Hematopoietic multipotent progenitor cell treated with erythropoietin and hydrocortisone succinate and interleukin-3 and kit ligand, for 6 days (in vitro differentiated cells): ENCODE results near the gene AGPAT3.

Experiments
- DNase-seq: peaks from one replicate; pipeline ENCODE4 v3.0.0-alpha.2; 2015

AGPAT3 gene

DNA sequence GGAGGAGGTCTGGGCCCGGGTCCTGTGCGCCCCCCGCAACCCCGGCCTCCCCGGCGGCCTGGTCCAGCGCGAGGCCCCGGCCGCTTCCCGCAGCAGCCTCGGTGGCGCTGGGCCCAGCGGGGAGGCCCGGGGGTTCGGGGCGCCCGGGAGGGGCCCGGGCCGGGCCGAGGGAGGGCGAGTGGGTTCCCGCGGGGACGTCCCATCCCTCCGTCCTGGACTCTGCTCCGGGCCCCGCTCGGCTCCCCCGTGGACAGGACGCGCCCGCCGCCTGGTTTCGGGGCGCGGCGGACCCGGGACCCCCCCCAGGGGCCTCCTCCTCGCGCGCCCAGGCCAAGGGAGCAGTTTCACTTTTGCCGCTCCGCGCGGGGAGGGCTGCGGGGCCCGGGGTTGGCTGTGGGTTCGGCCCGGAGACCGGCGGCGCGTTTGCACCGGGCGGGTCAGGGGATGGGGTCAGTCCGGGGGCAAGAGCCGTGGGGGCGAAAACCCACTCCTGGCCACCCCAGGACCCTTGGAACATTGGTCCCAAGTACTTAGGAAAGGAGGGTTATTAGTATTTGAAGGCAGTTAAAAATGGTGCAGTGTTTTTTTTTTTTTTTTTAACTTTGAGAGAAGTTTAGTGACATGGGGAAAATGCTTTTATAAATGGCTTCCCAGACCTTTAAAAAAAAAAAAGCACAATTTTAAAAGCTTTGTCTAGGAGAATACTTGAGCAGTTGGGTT, 677 bp downstream of the AGPAT3 start:
- DNase-seq = peak; percentile 62

DNA sequence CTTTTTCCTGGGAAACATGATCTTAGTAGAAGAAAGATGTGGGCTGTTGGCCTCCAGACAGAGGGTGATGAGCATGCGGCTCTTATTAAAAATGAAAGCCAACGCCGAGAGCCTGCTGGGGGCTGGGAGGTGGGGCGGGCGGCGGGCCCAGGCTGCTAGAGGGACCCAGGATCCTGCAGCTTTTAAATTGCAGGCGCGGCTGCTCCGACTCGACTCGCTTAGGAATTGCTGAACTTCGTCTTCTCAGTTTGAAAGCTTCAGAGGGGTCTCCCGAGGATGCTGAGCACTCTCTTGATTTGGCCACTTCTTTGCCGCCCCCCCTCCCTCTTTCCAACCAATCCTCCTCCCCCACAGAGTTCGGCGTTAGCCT, 1.2 kb downstream of the AGPAT3 start:
- peak; percentile 69 for DNase-seq

DNA sequence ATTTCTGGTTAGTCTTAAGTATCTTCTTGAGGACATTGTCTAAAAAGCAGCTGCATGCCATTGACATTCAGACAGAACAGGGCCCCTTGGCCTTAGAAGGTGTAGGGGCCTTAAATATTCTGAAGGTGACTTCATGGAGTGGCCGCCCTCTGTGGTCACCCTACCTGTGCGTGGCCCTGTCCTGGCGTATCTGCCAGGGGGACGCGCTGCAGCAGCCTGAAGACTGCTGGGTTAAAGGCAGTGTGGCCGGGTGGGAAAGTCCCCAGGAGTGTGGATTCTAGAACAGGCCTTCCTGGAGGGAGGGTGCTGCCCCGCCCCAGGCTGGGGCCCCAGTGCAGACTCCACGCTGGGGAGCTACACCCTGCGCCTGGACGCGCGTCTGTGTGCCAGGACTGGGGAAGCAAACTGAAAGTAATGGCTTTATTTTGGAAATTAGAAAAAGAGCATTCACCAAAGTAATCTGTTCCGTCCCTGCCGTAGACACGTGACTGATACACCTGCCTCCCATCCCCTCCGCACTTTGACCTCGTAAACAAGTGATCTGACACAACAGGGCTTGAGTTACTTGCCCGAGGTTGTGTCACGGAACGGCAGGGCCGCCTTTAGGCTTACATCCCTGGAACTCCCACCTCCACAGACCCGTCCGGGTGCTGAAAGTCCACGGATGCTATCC, 1.8 kb downstream of the AGPAT3 start:
- DNase-seq = peak; percentile 36

DNA sequence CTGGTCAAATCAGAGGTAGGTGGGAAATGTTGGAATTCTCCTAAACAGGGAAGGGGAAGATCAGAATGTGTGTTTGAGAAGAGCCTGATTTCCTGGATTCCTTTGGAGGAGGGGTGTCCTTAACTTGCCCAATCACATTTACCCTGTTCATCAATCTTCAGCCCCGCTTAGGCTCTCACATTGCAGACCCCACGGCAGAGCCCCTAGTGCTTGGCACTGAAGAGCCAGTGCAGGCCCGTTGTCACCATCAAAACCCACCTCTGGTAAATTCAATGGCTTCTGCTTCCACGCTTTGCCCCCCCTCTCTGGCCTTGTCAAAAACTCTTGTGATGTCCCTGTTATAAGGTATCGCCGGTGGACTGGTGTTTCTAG, 2.3 kb downstream of the AGPAT3 start:
- no peak for DNase-seq

DNA sequence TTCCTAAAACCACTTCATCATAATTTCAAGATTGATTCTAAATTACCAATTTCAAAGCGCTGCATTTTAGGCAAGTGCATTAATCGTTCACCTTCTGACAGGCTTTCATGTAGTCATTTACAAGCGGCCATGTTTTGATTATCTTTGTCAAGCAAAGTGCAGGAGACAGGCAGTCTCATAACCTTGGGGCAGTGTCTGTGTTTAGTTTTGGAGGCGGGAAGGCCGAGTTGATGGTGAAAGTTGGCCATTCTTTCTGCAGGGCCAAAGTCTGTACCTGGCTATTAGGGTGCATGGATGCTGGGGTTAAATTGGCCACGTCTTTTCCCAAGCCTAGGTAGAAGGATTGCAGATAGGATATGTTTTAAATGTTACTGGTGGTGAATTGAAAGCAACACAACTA, 2.9 kb downstream of the AGPAT3 start:
- no peak for DNase-seq

DNA sequence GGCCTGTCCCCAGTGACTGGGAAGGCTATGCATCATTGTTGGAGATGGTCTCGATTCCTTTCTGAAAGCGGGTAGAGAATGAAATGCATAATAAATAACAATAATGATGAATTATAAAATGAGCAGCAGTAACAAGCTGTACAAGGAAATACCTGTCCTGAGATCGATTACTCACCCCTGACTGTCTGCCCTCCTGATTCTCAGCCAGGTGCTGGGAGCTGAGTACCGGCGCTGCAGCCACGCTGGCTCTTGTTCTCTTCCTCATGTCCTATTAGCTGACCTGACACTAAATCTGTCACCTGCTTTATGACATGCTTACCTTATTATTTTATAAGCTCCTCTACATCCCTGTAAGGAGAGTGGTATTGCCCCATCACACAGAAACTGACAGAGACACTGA, 3.4 kb downstream of the AGPAT3 start:
- no peak for DNase-seq

DNA sequence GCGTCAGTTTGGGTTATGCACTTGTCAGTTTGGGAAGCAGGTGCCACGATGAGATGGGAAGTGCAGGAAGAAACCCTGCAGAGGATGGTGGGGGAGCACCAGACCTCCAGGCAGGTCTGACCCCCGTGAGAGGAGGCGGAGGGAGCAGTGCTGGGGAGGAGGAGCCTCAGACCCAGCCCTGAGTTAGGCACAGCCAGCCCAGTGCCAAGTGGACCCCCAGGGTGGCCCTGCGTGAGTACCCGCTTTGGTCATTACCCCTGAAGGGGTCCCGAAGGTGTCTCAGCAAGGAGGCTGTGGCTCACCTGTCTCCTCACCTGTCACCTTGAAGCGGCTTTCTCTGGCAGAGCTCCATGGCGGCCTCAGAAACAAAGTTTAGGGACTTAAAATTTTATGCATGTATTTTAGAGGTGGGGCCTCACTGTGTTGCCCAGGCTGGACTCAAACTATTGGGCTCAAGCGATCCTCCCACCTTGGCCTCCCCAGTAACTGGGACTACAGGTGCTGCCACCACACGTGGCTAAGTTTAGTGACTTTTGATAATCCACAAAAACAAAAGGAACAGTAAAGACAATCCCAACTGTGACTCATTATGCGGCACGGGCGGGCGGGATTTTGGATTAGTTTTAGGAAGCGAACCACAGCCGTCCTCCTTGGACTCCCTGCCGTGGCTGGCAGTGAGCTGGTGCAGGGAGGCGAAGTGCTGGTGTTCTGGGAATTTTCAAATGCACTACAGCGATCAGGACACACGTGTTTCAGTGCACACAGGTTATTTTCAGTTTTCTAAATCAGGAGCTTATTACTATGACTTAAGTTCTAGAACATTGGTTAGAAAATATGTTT, 4.7 kb downstream of the AGPAT3 start:
- no peak for DNase-seq

DNA sequence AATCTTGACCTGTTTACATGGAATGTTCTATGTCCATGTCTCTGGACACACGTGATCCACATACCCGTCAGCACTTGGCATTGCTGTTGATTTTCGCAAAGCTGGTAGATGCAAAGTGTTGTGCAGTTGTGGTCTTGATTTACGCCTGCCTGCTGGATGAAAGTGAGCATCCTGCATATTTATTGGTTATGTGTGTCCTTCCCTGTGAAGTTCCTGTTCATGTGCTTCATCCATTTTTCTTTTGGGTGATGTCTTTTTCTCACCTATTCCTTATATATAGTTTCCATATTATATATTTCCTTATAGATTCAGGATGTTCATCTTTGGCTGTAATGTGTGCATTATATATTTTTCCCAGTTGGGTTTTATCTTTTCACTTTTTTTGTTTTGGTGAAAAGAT, 6.5 kb downstream of the AGPAT3 start:
- no peak for DNase-seq

DNA sequence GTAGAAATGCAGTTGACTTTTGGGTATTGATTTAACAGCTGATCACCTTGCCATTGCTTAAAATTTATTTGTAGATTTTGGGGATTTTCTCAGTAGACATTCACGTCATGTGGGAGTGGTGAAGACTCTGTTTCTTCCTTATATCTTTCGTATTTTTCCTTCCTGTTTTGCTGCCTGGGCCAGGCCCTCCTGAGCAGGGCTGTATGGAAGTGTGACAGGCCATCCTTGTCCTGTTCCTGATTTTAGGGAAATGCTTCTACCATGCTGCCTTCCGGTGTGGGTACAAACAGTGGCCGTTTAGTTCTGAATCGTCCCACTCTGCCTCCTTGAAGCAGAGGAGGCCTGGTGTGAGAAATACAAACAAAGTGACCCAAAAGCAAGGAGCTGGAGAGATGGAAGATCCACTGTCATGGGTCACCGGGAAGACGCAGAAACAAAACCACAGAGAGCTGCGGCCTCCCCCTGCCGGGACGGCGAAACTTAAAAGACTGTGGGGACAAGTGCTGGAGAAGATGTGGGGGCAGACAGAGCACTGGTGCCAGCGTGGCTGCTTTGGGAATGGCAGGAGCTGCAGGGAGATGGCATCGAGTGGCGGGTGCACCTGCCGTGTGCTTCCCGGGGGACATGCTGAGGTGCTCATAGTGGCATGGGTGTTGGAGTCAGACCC, 7.6 kb downstream of the AGPAT3 start:
- DNase-seq = no peak

DNA sequence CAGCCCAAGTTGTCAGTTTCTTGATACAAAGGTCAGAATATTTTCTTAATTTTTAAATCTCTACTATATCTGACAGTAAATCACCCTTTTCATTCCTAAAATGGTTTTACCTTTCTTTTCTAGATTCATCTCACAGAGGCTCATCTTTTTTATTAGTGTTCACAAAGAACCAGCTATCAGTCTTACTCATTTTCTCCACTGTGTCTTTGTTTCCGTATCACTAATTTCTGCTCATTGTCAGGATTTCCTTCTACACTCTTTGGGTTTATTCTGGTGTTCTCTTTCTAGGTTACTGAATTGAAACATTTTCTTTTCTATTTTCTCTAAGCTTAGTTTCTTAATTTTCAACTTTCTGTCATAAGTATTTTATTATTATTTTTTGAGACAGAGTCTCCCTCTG, 8.7 kb downstream of the AGPAT3 start:
- DNase-seq = no peak

DNA sequence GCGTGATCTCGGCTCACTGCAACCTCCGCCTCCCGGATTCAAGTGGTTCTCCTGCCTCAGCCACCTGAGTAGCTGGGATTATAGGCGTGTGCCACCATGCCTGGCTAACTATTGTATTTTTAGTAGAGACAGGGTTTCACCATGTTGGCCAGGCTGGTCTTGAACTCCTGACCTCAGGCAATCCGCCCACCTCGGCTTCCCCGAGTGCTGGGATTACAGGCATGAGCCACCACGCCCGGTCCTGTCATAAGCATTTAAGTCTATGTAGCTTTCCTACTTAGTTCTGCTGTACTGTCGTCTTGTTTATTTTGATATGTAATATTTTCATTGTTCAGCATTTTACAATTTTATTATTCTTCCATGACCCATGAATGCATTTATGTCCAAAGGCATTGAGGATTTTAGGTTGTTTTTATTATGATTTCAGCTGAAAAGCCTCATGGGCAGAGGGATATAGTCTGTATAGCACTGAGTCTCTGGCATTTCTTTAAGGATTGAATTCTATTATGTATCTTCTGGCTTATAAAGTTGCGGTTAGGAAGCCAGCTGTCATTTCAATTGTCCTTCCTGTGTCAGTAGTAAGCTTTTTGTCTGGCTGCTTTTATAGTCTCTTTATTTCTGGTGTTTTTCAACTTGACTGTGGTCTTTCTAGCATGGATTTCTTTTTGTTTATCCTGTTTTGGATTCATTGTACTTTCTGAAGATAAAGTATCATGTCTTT, 9.2 kb downstream of the AGPAT3 start:
- no peak for DNase-seq

DNA sequence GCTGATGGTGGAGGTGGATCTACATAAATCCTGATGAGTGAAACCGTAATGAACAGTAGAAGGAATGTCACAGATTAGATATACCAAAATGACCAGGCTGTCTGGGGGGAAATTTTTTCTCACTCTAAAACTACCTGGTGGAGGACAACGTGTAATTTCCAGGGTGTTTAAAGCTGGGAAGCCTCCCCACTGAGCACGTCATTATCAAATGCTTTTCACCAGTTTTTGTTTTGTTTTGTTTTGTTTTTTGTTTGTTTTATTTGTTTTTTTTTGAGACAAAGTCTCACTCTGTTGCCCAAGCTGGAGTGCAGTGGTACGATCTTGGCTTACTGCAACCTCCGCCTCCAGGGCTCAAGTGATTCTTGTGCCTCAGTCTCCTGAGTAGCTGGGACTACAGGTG, 11.6 kb downstream of the AGPAT3 start:
- no peak for DNase-seq

DNA sequence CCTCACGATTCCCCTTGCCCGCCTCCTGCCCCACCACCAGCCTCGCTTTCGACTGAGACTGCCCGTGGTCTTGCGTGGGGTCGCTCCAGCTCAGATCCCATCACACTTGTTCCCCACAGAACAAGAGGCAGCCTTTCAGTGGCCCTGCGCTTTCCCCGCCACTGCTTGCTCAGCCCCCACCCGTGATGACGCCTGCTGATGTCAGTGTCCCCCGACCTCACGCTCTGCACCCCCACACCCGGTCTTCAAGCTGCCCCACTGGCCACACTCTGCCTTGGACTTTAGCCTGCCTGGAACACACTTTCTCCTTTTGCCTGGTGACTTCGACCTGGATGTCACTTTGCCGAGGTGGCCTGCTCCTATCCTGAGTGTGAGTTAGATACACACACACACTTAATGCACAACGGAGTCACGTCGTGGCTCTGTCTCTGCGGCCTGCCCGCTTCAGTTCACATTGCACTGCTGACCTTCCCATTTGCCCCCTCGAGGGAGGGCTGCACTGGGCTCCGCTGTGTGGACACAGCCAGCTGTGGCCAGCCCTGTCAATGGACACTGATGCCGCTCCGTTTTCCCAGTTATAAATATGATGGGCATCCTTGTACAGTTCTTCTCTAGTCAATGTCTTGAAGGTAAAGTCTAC, 13.0 kb downstream of the AGPAT3 start:
- no peak for DNase-seq

DNA sequence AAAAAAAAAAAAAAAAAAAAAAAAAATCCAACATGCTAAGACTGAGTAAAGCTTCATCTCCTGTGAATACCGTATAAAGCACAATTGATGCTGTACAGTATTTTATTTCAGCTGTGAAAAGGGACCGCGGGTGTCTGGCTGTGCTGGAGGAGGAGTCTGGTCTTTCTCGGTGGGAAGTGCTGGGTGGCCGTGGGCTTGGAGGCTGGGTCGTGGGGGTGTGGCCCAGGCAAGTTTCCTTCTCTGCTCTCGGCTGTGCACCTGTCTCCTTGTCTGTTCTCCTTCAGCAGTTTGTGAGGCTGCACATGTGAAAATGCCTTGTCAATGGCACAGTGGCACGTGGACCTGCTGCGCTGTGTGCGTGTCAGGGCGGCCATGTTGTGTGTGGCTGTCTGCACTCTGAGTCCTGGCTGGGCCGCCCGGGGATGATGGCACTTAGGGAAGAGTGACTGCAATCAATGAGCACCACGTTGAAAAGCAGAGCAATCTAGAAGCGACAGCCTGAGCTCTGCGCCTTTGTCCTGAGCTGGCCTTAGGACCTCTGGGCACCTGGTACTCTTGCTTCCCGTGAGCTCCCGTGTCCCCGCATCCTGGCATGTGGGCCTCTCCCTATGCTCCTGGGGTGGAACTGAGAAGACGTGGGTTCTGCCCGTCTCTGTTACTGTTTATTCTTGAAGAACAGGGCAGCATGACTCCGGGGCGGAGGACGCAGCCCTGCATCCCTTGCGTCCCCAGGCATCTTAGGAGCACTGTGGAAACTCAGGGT, 14.5 kb downstream of the AGPAT3 start:
- DNase-seq = no peak

DNA sequence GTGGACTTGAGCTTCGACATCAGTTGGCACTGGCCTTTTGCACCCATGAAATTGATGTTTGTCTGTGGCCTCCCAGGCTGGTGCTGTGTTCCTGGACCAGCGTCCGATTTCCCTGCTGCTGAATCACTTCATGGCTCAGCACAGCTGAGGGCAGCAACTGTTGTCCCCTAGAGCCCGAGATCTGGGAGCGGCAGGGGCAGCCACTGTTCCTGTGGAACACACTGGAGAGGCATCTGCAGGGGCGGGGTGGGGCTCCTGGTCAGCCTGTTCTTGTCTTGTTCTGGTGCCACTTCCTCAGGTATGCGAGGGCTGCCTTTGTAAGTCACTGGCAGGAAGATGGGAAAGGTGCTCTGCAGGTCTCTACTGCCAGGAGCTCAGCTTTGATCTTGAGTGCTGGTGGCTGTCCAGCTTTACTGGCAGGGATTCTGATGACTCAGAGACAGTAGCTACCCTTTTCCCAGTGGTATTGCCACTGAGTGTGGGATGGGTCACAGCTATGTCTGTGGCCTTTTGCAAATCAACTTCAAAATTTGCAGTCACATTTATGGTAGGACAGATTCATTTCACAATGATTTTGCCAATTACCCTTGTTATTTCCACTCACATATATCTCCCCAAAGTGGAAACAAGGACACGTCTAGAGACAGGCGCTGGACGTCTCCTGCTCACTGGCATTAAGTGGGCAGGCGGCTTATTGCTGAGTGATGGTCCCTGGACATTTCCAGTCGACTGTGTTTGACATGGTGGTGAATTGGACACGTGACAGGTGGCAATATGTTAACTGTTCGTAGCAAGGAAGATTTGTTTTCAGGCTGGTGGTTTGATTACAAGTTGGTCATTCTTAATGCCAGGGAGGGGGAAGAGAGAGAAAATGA, 15.3 kb downstream of the AGPAT3 start:
- DNase-seq = no peak

DNA sequence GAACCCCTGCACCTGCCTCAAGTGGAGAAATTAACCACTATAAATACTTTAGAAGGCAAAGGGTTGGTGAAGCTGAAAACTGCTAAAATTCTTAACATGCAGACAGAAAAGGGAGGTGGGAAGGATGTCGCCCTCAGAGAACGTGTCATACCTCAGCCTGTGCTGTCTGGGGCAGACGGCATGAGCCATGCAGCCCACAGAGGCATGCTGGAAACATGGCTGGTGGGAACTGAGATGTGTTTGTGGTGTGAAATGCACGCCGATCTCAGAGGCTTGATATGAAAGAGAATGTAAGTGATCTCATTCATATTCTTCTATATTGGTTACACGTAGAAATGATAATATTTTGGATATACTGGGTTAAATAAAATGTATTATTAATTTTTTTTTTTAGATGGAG, 16.3 kb downstream of the AGPAT3 start:
- DNase-seq = no peak

DNA sequence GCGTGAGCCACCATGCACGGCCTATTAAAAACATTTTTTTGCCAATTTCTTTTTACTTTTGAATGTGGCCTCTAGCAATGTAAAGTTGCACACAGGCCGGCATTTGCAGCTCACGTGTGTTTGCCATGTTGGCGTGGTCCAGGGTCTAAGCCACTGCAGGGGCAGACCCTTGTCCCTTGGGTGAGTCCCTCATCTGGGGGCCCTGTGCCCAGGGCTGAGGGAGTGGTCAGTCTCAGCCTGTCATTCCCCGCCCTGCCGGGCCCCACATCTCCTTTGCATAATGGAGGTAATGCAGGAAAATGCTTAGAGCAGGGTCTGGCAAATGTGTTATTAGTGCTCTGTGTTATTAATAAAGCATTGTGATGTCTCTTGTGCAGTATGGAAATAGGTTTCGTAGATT, 16.9 kb downstream of the AGPAT3 start:
- no peak for DNase-seq

DNA sequence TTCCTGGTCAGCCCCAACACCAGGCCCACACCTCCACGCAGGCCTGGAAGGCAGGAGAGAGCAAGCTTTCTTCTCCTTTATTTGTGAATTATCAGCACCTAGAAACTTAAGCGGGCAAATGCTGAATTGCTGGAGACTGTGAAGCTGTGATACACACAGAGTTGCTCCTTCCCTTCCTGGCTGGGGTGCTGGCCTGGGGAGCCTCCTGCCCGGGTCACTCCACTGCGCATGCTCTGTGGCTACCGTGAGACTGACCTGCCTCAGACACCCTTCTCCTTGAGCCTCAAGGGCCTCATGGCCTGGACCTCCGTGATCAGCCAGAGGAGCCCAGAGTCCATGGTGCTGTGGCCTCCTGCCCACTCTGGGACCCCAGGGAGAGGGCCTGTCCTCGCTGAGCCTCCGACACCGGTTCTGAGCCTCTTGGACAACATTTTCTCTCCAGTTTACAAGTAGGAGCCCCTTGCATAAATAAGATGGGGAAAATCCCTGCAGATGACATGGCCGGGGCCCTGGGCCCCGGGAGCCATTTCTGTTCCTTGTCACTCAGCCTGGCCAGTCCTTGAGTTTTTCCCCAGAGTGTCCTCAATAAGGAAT, 18.0 kb downstream of the AGPAT3 start:
- no peak for DNase-seq

DNA sequence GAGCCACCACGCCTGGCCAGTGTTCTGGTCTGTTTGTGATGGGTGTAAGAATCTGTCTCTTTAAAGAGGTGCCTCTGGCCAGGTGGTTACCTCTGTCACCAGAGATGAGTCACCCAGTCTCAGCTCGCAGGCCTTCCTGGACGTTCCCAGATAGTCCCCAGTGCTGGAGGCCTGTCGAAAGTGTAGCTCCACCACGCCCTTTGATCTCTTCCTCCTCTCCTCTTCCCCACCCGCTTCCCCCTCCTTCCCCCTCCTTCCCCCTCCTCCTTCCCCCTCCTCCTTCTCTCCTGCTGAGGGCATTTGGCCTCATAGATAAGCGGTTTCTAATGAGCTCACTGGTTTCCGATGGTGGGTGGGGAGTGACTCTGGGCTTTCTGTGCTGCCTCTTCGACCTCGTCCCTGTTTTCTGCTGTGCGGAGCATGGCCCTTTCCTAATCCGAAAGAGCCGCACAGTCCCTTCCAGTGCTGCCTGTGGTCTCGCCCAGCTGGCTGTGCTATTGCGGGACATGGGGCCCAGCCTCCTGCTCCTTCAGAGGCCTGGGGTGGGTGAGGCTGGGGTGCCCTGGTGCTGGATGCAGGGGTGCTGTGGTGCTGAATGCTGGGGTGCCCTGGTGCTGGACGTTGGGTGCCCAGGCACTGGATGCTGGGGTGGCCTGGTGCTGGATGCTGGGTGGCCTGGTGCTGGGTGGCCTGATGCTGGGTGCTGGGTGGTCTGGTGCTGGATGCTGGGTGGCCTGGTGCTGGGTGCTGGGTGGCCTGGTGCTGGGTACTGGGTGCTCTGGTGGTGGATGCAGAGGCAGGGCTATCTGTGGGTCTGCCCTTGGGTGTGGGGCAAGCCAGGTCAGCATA, 19.2 kb downstream of the AGPAT3 start:
- DNase-seq = peak; percentile 98
